Measurements from ENCODE around the gene SGSM1. TPM values are rescaled to one million over a fixed set of nuclear protein-coding genes. Genes with fewer than 3 reads are reported as not detected.

SGSM1 gene
- polyA plus RNA-seq, 5 donors, result 2.8 to 4.7 (median 4.2) TPM

DNA sequence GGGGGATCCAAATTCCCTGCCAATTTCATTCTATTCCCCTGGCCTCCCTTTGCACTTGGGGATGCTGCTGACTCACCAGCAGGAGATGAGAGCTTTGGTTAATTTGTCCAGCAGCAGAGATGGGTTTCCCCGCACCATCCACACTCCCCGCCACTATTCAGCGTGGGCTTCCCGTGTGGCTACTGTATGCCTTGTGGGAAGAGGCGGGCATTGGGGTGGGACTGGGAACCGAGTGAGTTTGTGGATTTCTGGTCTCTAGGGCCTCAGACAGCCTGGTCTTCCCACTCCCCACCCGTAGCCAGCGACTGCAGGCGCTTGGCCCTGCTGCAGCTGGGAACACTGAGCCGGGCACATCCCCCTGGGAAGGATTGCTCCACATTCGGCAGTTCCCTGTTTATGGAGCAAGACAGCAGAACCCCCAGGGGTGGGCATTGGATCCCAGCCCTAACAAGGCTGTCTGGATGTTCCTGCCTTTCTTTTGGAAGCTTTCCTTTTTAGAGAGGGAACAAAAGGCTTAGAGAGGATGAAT, 169.9 kb downstream of the SGSM1 start:
- no peak for DNase-seq

DNA sequence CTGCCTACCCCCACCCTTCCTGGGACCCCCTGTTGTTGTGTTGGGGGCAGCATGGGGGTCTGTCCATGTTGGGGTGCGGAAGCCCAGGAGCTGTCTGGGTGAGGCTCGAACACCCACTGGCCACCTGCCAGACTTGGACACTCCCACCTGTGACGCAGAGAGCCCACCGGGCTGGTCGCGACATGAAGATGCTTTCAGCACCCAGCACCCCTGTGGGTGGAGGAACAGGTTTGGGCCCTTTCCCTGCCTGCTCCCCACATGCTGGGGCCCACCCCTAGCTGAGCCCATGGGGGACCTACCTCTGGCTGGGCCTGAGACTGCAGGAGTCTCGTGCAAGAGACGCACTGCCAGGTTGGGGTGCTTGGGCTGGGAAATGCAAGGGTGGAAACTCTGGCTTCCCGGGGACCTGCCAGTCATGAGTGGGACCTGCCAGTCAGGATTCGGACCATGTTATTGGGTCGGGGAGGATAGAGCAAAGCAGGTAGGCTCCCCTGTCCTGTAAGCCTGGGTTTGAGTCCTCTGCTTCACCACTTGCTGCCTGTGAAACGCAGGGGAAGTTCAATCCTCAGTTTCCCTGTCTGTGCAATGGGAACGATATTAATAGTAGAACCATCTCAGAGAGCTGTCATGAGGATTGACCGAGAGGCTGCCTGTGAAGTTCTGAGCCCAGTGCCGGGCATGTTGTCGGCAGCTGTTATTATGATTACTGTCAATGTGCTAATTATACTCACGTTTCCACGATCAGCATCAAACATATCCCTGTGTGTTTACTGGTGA, 170.6 kb downstream of the SGSM1 start:
- DNase-seq, result no peak

Other genes starting within 250 kb of the SGSM1 start
- gene LRRC75B, start 213.1 kb upstream of the SGSM1 start, polyA plus RNA-seq (ENCODE audit: insufficient read depth in 1 of 5, insufficient read length in 5 of 5, low replicate concordance in 1 of 5), result 10 to 100 TPM; 23.1 to 44.0 (median 34.5) TPM
- gene GGT1, start 203.0 kb upstream of the SGSM1 start, polyA plus RNA-seq (ENCODE audit: insufficient read depth in 1 of 5, insufficient read length in 5 of 5, low replicate concordance in 1 of 5), result 10 to 100 TPM in 4 of 5 donors, 1 to 10 TPM in 1; 6.1 to 20.0 (median 13.0) TPM
- gene PIWIL3, start 31.5 kb upstream of the SGSM1 start, polyA plus RNA-seq (ENCODE audit: insufficient read depth in 1 of 5, insufficient read length in 5 of 5, low replicate concordance in 1 of 5), result under 1 TPM in 1 of 5 donors, not detected in 4; 0.04 TPM
- gene LHFPL7, start 140.5 kb downstream of the SGSM1 start, polyA plus RNA-seq (ENCODE audit: insufficient read depth in 1 of 5, insufficient read length in 5 of 5, low replicate concordance in 1 of 5), result under 1 TPM in 4 of 5 donors, not detected in 1; 0.14 to 0.45 (median 0.26) TPM
- 10 to 100 TPM; 18.5 to 22.7 (median 19.8) TPM for gene KIAA1671, start 146.5 kb downstream of the SGSM1 start, polyA plus RNA-seq (ENCODE audit: insufficient read depth in 1 of 5, insufficient read length in 5 of 5, low replicate concordance in 1 of 5)

Measured in right lung (tissue), 5 donors.